H9 (cell line): ENCODE measurements around the gene ADAM19. TPM values are rescaled to one million over a fixed set of nuclear protein-coding genes. Genes with fewer than 3 reads are reported as not detected.

ENCODE experiments used
- DNase-seq: peaks from one replicate; pipeline ENCODE4 v3.0.0-alpha.2; 2017
- H2AFZ ChIP-seq: one replicate; pipeline ENCODE4 v1.6.1; 2013; ENCODE audit warnings: mild to moderate bottlenecking, low read length, control low read depth, moderate library complexity
- H2AK5ac ChIP-seq: 2 replicates; pipeline ENCODE4 v1.6.1; 2013; ENCODE audit warnings: low read length, control low read depth, mixed read lengths; ENCODE audit not compliant: insufficient read length
- H2BK120ac ChIP-seq: one replicate; pipeline ENCODE4 v1.6.1; 2013; ENCODE audit warnings: low read depth, mild to moderate bottlenecking, low read length, control low read depth, inconsistent platforms; ENCODE audit not compliant: poor library complexity, severe bottlenecking
- H2BK12ac ChIP-seq: 2 replicates; pipeline ENCODE4 v1.6.1; 2013; ENCODE audit warnings: low read length, control low read depth, mixed read lengths, low read depth; ENCODE audit not compliant: insufficient read length
- H2BK15ac ChIP-seq: 2 replicates; pipeline ENCODE4 v1.6.1; 2013; ENCODE audit warnings: low read depth, low read length, control low read depth
- H2BK20ac ChIP-seq: one replicate; pipeline ENCODE4 v1.6.1; 2013; ENCODE audit warnings: low read depth, mild to moderate bottlenecking, low read length, control low read depth, inconsistent platforms; ENCODE audit not compliant: poor library complexity, severe bottlenecking
- H2BK5ac ChIP-seq: 2 replicates; pipeline ENCODE4 v1.6.1; 2013; ENCODE audit warnings: low read length, control low read depth, mixed read lengths; ENCODE audit not compliant: insufficient read length
- H3K14ac ChIP-seq: 2 replicates; pipeline ENCODE4 v1.6.1; 2013; ENCODE audit warnings: low read length, control low read depth; ENCODE audit not compliant: insufficient read depth
- H3K18ac ChIP-seq: 2 replicates; pipeline ENCODE4 v1.6.1; 2013; ENCODE audit warnings: low read depth, mild to moderate bottlenecking, mixed read lengths, low read length, control low read depth; ENCODE audit not compliant: insufficient read length
- H3K23ac ChIP-seq: 2 replicates; pipeline ENCODE4 v1.6.1; 2013; ENCODE audit warnings: low read length, control low read depth, mixed read lengths, low read depth; ENCODE audit not compliant: insufficient read length
- H3K23me2 ChIP-seq: 2 replicates; pipeline ENCODE4 v1.6.1; 2013; ENCODE audit warnings: low read depth, mild to moderate bottlenecking, mixed read lengths, low read length, control low read depth; ENCODE audit not compliant: insufficient read length, poor library complexity, severe bottlenecking
- H3K27ac ChIP-seq: 2 replicates; pipeline ENCODE4 v1.5.1; 2013; ENCODE audit warnings: low read length, control low read depth, mixed read lengths, low read depth; ENCODE audit not compliant: insufficient read length
- H3K27me3 ChIP-seq: 2 replicates; pipeline ENCODE4 v1.6.1; 2013; ENCODE audit warnings: low read length, control low read depth, inconsistent platforms; ENCODE audit not compliant: insufficient read depth
- H3K4ac ChIP-seq: 2 replicates; pipeline ENCODE4 v1.6.1; 2013; ENCODE audit warnings: low read depth, mild to moderate bottlenecking, control low read depth, inconsistent platforms, low read length, moderate library complexity
- H3K4me1 ChIP-seq: 2 replicates; pipeline ENCODE4 v1.6.1; 2013; ENCODE audit warnings: low read length, control low read depth, inconsistent platforms; ENCODE audit not compliant: insufficient read depth
- H3K4me2 ChIP-seq: 2 replicates; pipeline ENCODE4 v1.6.1; 2013; ENCODE audit warnings: low read length, control low read depth, mixed read lengths; ENCODE audit not compliant: insufficient read length, insufficient read depth
- H3K56ac ChIP-seq: 2 replicates; pipeline ENCODE4 v1.6.1; 2013; ENCODE audit warnings: low read depth, mild to moderate bottlenecking, mixed read lengths, low read length, control low read depth; ENCODE audit not compliant: insufficient read length
- H3K79me1 ChIP-seq: 2 replicates; pipeline ENCODE4 v1.6.1; 2013; ENCODE audit warnings: low read depth, mild to moderate bottlenecking, moderate library complexity, low read length, control low read depth, inconsistent platforms; ENCODE audit not compliant: insufficient read depth, poor library complexity, severe bottlenecking
- H3K79me2 ChIP-seq: 2 replicates; pipeline ENCODE4 v1.6.1; 2013; ENCODE audit warnings: low read length, control low read depth, inconsistent platforms; ENCODE audit not compliant: insufficient read depth
- H3K9ac ChIP-seq: 2 replicates; pipeline ENCODE4 v1.6.1; 2013; ENCODE audit warnings: low read length, control low read depth, mixed read lengths; ENCODE audit not compliant: insufficient read length; ENCODE audit errors: extremely low read depth
- H3K9me3 ChIP-seq: one replicate; pipeline ENCODE4 v1.6.1; 2013; ENCODE audit warnings: low read depth, low read length, inconsistent platforms; ENCODE audit not compliant: control insufficient read depth
- H3T11ph ChIP-seq: one replicate; pipeline ENCODE4 v1.6.1; 2013; ENCODE audit warnings: mild to moderate bottlenecking, low read length, control low read depth, inconsistent platforms
- H4K20me1 ChIP-seq: one replicate; pipeline ENCODE4 v1.6.1; 2013; ENCODE audit not compliant: control insufficient read depth, insufficient read length, insufficient read depth
- H4K5ac ChIP-seq: 2 replicates; pipeline ENCODE4 v1.6.1; 2013; ENCODE audit warnings: low read depth, mild to moderate bottlenecking, mixed read lengths, low read length, control low read depth; ENCODE audit not compliant: insufficient read length
- H4K8ac ChIP-seq: replicated peaks from 2 replicates; pipeline ENCODE4 v1.6.1; 2013; ENCODE audit warnings: low read length, control low read depth, mixed read lengths, low read depth; ENCODE audit not compliant: insufficient read length
- H4K91ac ChIP-seq: 2 replicates; pipeline ENCODE4 v1.6.1; 2013; ENCODE audit warnings: low read depth, mild to moderate bottlenecking, moderate library complexity, mixed read lengths, low read length, control low read depth; ENCODE audit not compliant: insufficient read length
- H3K27ac Mint-ChIP-seq, 3 experiments: 2 replicates in 2 of 3; 3 replicates in 1 of 3; pipeline ENCODE4 v1.8.0; 2020 to 2021; ENCODE audit warnings: mixed read lengths in 3 of 3, mild to moderate bottlenecking in 1 of 3, moderate library complexity in 1 of 3
- H3K27me3 Mint-ChIP-seq: 2 replicates; pipeline ENCODE4 v1.8.0; 2021; ENCODE audit warnings: low read depth, mild to moderate bottlenecking, moderate library complexity, mixed read lengths
- H3K36me3 Mint-ChIP-seq, 3 experiments: 2 replicates in 2 of 3; 3 replicates in 1 of 3; pipeline ENCODE4 v1.8.0; 2020 to 2021; ENCODE audit warnings: low read depth in 3 of 3, mixed read lengths in 3 of 3; ENCODE audit not compliant: insufficient read depth in 1 of 3
- H3K4me1 Mint-ChIP-seq, 2 experiments: 2 replicates each; pipeline ENCODE4 v1.8.0; 2020; ENCODE audit warnings: mixed read lengths in 2 of 2
- H3K4me3 Mint-ChIP-seq, 2 experiments: 2 replicates in 1 of 2; 3 replicates in 1 of 2; pipeline ENCODE4 v1.8.0; 2020 to 2021; ENCODE audit warnings: mild to moderate bottlenecking in 2 of 2, mixed read lengths in 2 of 2, moderate library complexity in 1 of 2
- H3K9me3 Mint-ChIP-seq, 2 experiments: 2 replicates in 1 of 2; 3 replicates in 1 of 2; pipeline ENCODE4 v1.8.0; 2020; ENCODE audit warnings: mild to moderate bottlenecking in 2 of 2, mixed read lengths in 2 of 2, moderate library complexity in 1 of 2
- CTCF ChIP-seq: fragments of 200-600 bp; sonication (generic); conservative IDR thresholded peaks from 3 replicates; pipeline ENCODE4 v1.8.0; 2021; ENCODE audit warnings: antibody characterized with exemption, mild to moderate bottlenecking
- WGBS: extraction: QIAGEN DNeasy Blood & Tissue Kit; methylation state at CpG from one replicate; pipeline ENCODE4 v1.1.7; 2013; ENCODE audit warnings: missing lambda C conversion rate, low lambda C conversion rate, mixed read lengths; ENCODE audit not compliant: insufficient read length; ENCODE audit errors: extremely low coverage; 5-methylcytosine and 5-hydroxymethylcytosine counted together
- total RNA-seq: library from RNA; stranded (reverse); gene quantifications from 2 replicates; pipeline ENCODE4 v1.2.1, GENCODE V29; 2021

ADAM19 gene
- total RNA-seq, 1 experiment from 2014 or later: 9.9 TPM

- WGBS: no CpG with 5 or more reads among the region's 6 CpGs
These were observed 37.3 kb downstream of the ADAM19 start for GRCh38 chr5:157538311-157538710.

More at GRCh38 chr5:157538311-157538710, 37.3 kb downstream of the ADAM19 start:
- no peaks in the 10 kb centered on the region for H3K23me2 ChIP-seq
- DNase-seq: no peak
- no peaks in the 10 kb centered on the region for H3K27me3 ChIP-seq
- H2BK20ac ChIP-seq: no peak overlapping the region
- H4K8ac ChIP-seq: no peak overlapping the region
- Mint-ChIP-seq H3K27ac (no peak overlapping the region), H3K4me3 (no peak overlapping the region), H3K9me3 (no peaks in the 10 kb centered on the region), H3K36me3 (peaks cover 0 to 11% (median 6%) of the 10 kb centered on the region in 3 experiments; a peak in 6 of 7 replicates), H3K4me1 (peaks cover 12 to 14% of the 10 kb centered on the region in 2 experiments), H3K27me3 (no peaks in the 10 kb centered on the region)
- no peak overlapping the region for H2BK12ac ChIP-seq
- no peak overlapping the region for H3K23ac ChIP-seq
- H2AK5ac ChIP-seq: no peak overlapping the region
- H2AFZ ChIP-seq: no peak overlapping the region
- H2BK15ac ChIP-seq: no peak overlapping the region
- no peak overlapping the region for H2BK120ac ChIP-seq
- H3K18ac ChIP-seq: no peak overlapping the region
- no peak overlapping the region for H3K27ac ChIP-seq
- no peak overlapping the region for H3K9ac ChIP-seq
- H4K91ac ChIP-seq: no peak overlapping the region
- H2BK5ac ChIP-seq: no peak overlapping the region
- no peaks in the 10 kb centered on the region for H4K20me1 ChIP-seq
- no peak overlapping the region for H3T11ph ChIP-seq
- H3K4me2 ChIP-seq: no peak overlapping the region
- no peak overlapping the region for H3K4ac ChIP-seq
- TF ChIP-seq CTCF: no peak
- no peaks in the 10 kb centered on the region for H3K9me3 ChIP-seq
- no peak overlapping the region for H3K56ac ChIP-seq
- no peaks in the 10 kb centered on the region for H3K79me1 ChIP-seq
- H4K5ac ChIP-seq: no peak overlapping the region
- no peak overlapping the region for H3K14ac ChIP-seq
- H3K4me1 ChIP-seq: peaks cover 3% of the 10 kb centered on the region; the same call in 1 of the 2 replicates
- no peaks in the 10 kb centered on the region for H3K79me2 ChIP-seq
